ENCODE results near the gene UGT1A9. TPM values are rescaled to one million over a fixed set of nuclear protein-coding genes. Genes with fewer than 3 reads are reported as not detected.

Gene UGT1A9
- polyA plus RNA-seq, 1 donor from 2014 or later = not detected

GRCh38 chr2:233680361-233681045, 8.8 kb downstream of the UGT1A9 start:
- no peaks in the 10 kb centered on the region for H3F3A ChIP-seq (ENCODE audit: insufficient read depth, low read length, poor library complexity, severe bottlenecking)
- H3K27me3 ChIP-seq (ENCODE audit: insufficient read depth, low read depth, low read length) = no peaks in the 10 kb centered on the region
- H3K9me3 ChIP-seq (ENCODE audit: low read length) = no peaks in the 10 kb centered on the region
- no peaks in the 10 kb centered on the region for H4K20me1 ChIP-seq (ENCODE audit: insufficient read depth)
- no peaks in the 10 kb centered on the region for H3K36me3 ChIP-seq (ENCODE audit: insufficient read depth, low read length)
- no peaks in the 10 kb centered on the region for H3K9me2 ChIP-seq (ENCODE audit: insufficient read depth, low read length)
- no peak overlapping the region for H3K4me2 ChIP-seq (ENCODE audit: low read length)
- H3K79me2 ChIP-seq (replicated peaks; ENCODE audit: insufficient read depth, low read length) = no peaks in the 10 kb centered on the region
- no peak overlapping the region for H3K4me3 ChIP-seq (ENCODE audit: low read length)
- TF ChIP-seq SMC3 (conservative IDR thresholded peaks at IDR 0.05; ENCODE audit: poor library complexity) (no peak), EP300 (conservative IDR thresholded peaks at IDR 0.05; ENCODE audit: poor library complexity, severe bottlenecking) (no peak), REST (IDR thresholded peaks at IDR 0.05; ENCODE audit: borderline replicate concordance) (no peak)
- H3K27ac ChIP-seq (ENCODE audit: low read length) = no peak overlapping the region
- no peak overlapping the region for H2AFZ ChIP-seq (ENCODE audit: low read depth, low read length)
- no peak overlapping the region for H3K9ac ChIP-seq (ENCODE audit: low read length)

GRCh38 chr2:233681521-233682099, 9.9 kb downstream of the UGT1A9 start, which contains the start of gene UGT1A7:
Gene UGT1A7, plus strand, starts transcription at chr2:233681901. Its CDS starts 37 bp downstream, at chr2:233681938.
- Histone ChIP-seq H3K79me2 (replicated peaks; ENCODE audit: insufficient read depth, low read length) (no peaks in the 10 kb centered on the region), H4K20me1 (ENCODE audit: insufficient read depth) (no peaks in the 10 kb centered on the region), H3K9me3 (ENCODE audit: low read length) (no peaks in the 10 kb centered on the region), H3K4me3 (ENCODE audit: low read length) (no peak within 1 kb of the TSS), H3K27ac (ENCODE audit: low read length) (no peak within 1 kb of the TSS), H3F3A (ENCODE audit: insufficient read depth, low read length, poor library complexity, severe bottlenecking) (no peaks in the 10 kb centered on the region), H3K36me3 (ENCODE audit: insufficient read depth, low read length) (no peaks in the 10 kb centered on the region), H3K9ac (ENCODE audit: low read length) (no peak within 1 kb of the TSS), H2AFZ (ENCODE audit: low read depth, low read length) (no peak within 1 kb of the TSS), H3K27me3 (ENCODE audit: insufficient read depth, low read depth, low read length) (no peaks in the 10 kb centered on the region), H3K9me2 (ENCODE audit: insufficient read depth, low read length) (no peaks in the 10 kb centered on the region), H3K4me2 (ENCODE audit: low read length) (no peak within 1 kb of the TSS)
- TF ChIP-seq CTCF (IDR thresholded peaks at IDR 0.05; ENCODE audit: poor library complexity, severe bottlenecking) (no peak), RAD21 (conservative IDR thresholded peaks at IDR 0.05) (no peak), SMC3 (conservative IDR thresholded peaks at IDR 0.05; ENCODE audit: poor library complexity) (no peak), EZH2 (IDR thresholded peaks at IDR 0.05; ENCODE audit: borderline replicate concordance, insufficient read depth, low read length, poor library complexity, severe bottlenecking) (no peak), TAF1 (IDR thresholded peaks at IDR 0.05; ENCODE audit: low read depth) (no peak), MXI1 (conservative IDR thresholded peaks at IDR 0.05; ENCODE audit: poor library complexity, severe bottlenecking) (no peak), POLR2AphosphoS5 (IDR thresholded peaks at IDR 0.05) (no peak), EP300 (conservative IDR thresholded peaks at IDR 0.05; ENCODE audit: poor library complexity, severe bottlenecking) (no peak), REST (IDR thresholded peaks at IDR 0.05; ENCODE audit: borderline replicate concordance) (no peak)

Measured in neural cell (in vitro differentiated cells).